ENCODE data around the gene PMP22. TPM values are rescaled to one million over a fixed set of nuclear protein-coding genes. Genes with fewer than 3 reads are reported as not detected.

PMP22 gene
- total RNA-seq, 1 experiment from 2014 or later, result not detected

- no peak overlapping the region for H3K27ac ChIP-seq (ENCODE audit: low read length)
- H3K4me2 ChIP-seq (ENCODE audit: low read depth, low read length, poor library complexity, severe bottlenecking), result no peak overlapping the region
- H3K9ac ChIP-seq (ENCODE audit: low read length), result no peak overlapping the region
- H4K20me1 ChIP-seq (ENCODE audit: insufficient read depth, low read depth, low read length), result no peaks in the 10 kb centered on the region
- H2AFZ ChIP-seq (ENCODE audit: low read length), result no peak overlapping the region
- H3K9me2 ChIP-seq (replicated peaks; ENCODE audit: insufficient read depth, low read length), result no peaks in the 10 kb centered on the region
- H3K4me3 ChIP-seq (ENCODE audit: low read length), result no peak overlapping the region
- H3K36me3 ChIP-seq (ENCODE audit: insufficient read depth, low read length), result no peaks in the 10 kb centered on the region
- H3K9me3 ChIP-seq (ENCODE audit: low read length), result no peaks in the 10 kb centered on the region
- H3K27me3 ChIP-seq (ENCODE audit: low read length), result no peaks in the 10 kb centered on the region
- DNase-seq, result no peak
- H3K4me1 ChIP-seq (ENCODE audit: low read length), result 0 out of 2 replicates have a peak, but pooled peaks cover 2% of the 10 kb centered on the region
- no peaks in the 10 kb centered on the region for H3K79me2 ChIP-seq (ENCODE audit: low read length)
These were observed 8.4 kb downstream of the PMP22 start for GRCh38 chr17:15256689-15257088.

GRCh38 chr17:15255713-15256454, 9.2 kb downstream of the PMP22 start:
- H3K9ac ChIP-seq (ENCODE audit: low read length), result no peak overlapping the region
- no peak overlapping the region for H3K4me2 ChIP-seq (ENCODE audit: low read depth, low read length, poor library complexity, severe bottlenecking)
- no peak overlapping the region for H3K4me3 ChIP-seq (ENCODE audit: low read length)
- H3K27ac ChIP-seq (ENCODE audit: low read length), result no peak overlapping the region
- H3K27me3 ChIP-seq (ENCODE audit: low read length), result no peaks in the 10 kb centered on the region
- H3K9me3 ChIP-seq (ENCODE audit: low read length), result no peaks in the 10 kb centered on the region
- no peaks in the 10 kb centered on the region for H3K36me3 ChIP-seq (ENCODE audit: insufficient read depth, low read length)
- DNase-seq, result no peak
- H2AFZ ChIP-seq (ENCODE audit: low read length), result no peak overlapping the region
- H3K79me2 ChIP-seq (ENCODE audit: low read length), result no peaks in the 10 kb centered on the region
- H3K4me1 ChIP-seq (ENCODE audit: low read length), result 0 out of 2 replicates have a peak, but pooled peaks cover 2% of the 10 kb centered on the region
- H3K9me2 ChIP-seq (replicated peaks; ENCODE audit: insufficient read depth, low read length), result no peaks in the 10 kb centered on the region
- no peaks in the 10 kb centered on the region for H4K20me1 ChIP-seq (ENCODE audit: insufficient read depth, low read depth, low read length)

- H3K27ac ChIP-seq (ENCODE audit: low read length), result no peak overlapping the region
- H3K4me2 ChIP-seq (ENCODE audit: low read depth, low read length, poor library complexity, severe bottlenecking), result no peak overlapping the region
- no peaks in the 10 kb centered on the region for H4K20me1 ChIP-seq (ENCODE audit: insufficient read depth, low read depth, low read length)
- H3K36me3 ChIP-seq (ENCODE audit: insufficient read depth, low read length), result no peaks in the 10 kb centered on the region
- no peak for DNase-seq
- no peaks in the 10 kb centered on the region for H3K27me3 ChIP-seq (ENCODE audit: low read length)
- H3K4me1 ChIP-seq (ENCODE audit: low read length), result no peaks in the 10 kb centered on the region
- no peak overlapping the region for H2AFZ ChIP-seq (ENCODE audit: low read length)
- H3K79me2 ChIP-seq (ENCODE audit: low read length), result no peaks in the 10 kb centered on the region
- no peak overlapping the region for H3K4me3 ChIP-seq (ENCODE audit: low read length)
- H3K9me2 ChIP-seq (replicated peaks; ENCODE audit: insufficient read depth, low read length), result no peaks in the 10 kb centered on the region
- H3K9me3 ChIP-seq (ENCODE audit: low read length), result no peaks in the 10 kb centered on the region
- no peak overlapping the region for H3K9ac ChIP-seq (ENCODE audit: low read length)
These were observed 14.8 kb downstream of the PMP22 start for GRCh38 chr17:15250135-15250860.

- H3K9ac ChIP-seq (ENCODE audit: low read length), result no peak overlapping the region
- H3K27ac ChIP-seq (ENCODE audit: low read length), result no peak overlapping the region
- DNase-seq, result no peak
- no peaks in the 10 kb centered on the region for H3K4me1 ChIP-seq (ENCODE audit: low read length)
- H3K27me3 ChIP-seq (ENCODE audit: low read length), result no peaks in the 10 kb centered on the region
- no peak overlapping the region for H2AFZ ChIP-seq (ENCODE audit: low read length)
- no peaks in the 10 kb centered on the region for H4K20me1 ChIP-seq (ENCODE audit: insufficient read depth, low read depth, low read length)
- H3K79me2 ChIP-seq (ENCODE audit: low read length), result no peaks in the 10 kb centered on the region
- H3K36me3 ChIP-seq (ENCODE audit: insufficient read depth, low read length), result no peaks in the 10 kb centered on the region
- no peaks in the 10 kb centered on the region for H3K9me2 ChIP-seq (replicated peaks; ENCODE audit: insufficient read depth, low read length)
- no peak overlapping the region for H3K4me3 ChIP-seq (ENCODE audit: low read length)
- no peak overlapping the region for H3K4me2 ChIP-seq (ENCODE audit: low read depth, low read length, poor library complexity, severe bottlenecking)
- H3K9me3 ChIP-seq (ENCODE audit: low read length), result no peaks in the 10 kb centered on the region
These were observed 15.6 kb downstream of the PMP22 start for GRCh38 chr17:15249487-15249886.

GRCh38 chr17:15247891-15248529, 17.1 kb downstream of the PMP22 start:
- Histone ChIP-seq H3K9me3 (ENCODE audit: low read length) (no peaks in the 10 kb centered on the region), H3K27me3 (ENCODE audit: low read length) (no peaks in the 10 kb centered on the region), H3K27ac (ENCODE audit: low read length) (no peak overlapping the region), H3K4me1 (ENCODE audit: low read length) (no peaks in the 10 kb centered on the region), H4K20me1 (ENCODE audit: insufficient read depth, low read depth, low read length) (no peaks in the 10 kb centered on the region), H3K79me2 (ENCODE audit: low read length) (no peaks in the 10 kb centered on the region), H3K9me2 (replicated peaks; ENCODE audit: insufficient read depth, low read length) (no peaks in the 10 kb centered on the region), H2AFZ (ENCODE audit: low read length) (no peak overlapping the region), H3K4me2 (ENCODE audit: low read depth, low read length, poor library complexity, severe bottlenecking) (no peak overlapping the region), H3K9ac (ENCODE audit: low read length) (no peak overlapping the region), H3K4me3 (ENCODE audit: low read length) (no peak overlapping the region), H3K36me3 (ENCODE audit: insufficient read depth, low read length) (no peaks in the 10 kb centered on the region)
- peak; percentile 58 for DNase-seq

GRCh38 chr17:15245054-15245453, 20.1 kb downstream of the PMP22 start:
- H4K20me1 ChIP-seq (ENCODE audit: insufficient read depth, low read depth, low read length), result no peaks in the 10 kb centered on the region
- no peaks in the 10 kb centered on the region for H3K36me3 ChIP-seq (ENCODE audit: insufficient read depth, low read length)
- no peak overlapping the region for H2AFZ ChIP-seq (ENCODE audit: low read length)
- no peaks in the 10 kb centered on the region for H3K27me3 ChIP-seq (ENCODE audit: low read length)
- H3K4me2 ChIP-seq (ENCODE audit: low read depth, low read length, poor library complexity, severe bottlenecking), result no peak overlapping the region
- H3K9me2 ChIP-seq (replicated peaks; ENCODE audit: insufficient read depth, low read length), result no peaks in the 10 kb centered on the region
- no peak overlapping the region for H3K9ac ChIP-seq (ENCODE audit: low read length)
- H3K27ac ChIP-seq (ENCODE audit: low read length), result no peak overlapping the region
- no peaks in the 10 kb centered on the region for H3K79me2 ChIP-seq (ENCODE audit: low read length)
- H3K9me3 ChIP-seq (ENCODE audit: low read length), result no peaks in the 10 kb centered on the region
- no peak overlapping the region for H3K4me3 ChIP-seq (ENCODE audit: low read length)
- no peaks in the 10 kb centered on the region for H3K4me1 ChIP-seq (ENCODE audit: low read length)
- DNase-seq, result no peak

- Histone ChIP-seq H3K9me3 (ENCODE audit: low read length) (no peaks in the 10 kb centered on the region), H3K27me3 (ENCODE audit: low read length) (no peaks in the 10 kb centered on the region), H4K20me1 (ENCODE audit: insufficient read depth, low read depth, low read length) (no peaks in the 10 kb centered on the region), H3K4me3 (ENCODE audit: low read length) (no peak overlapping the region), H3K36me3 (ENCODE audit: insufficient read depth, low read length) (no peaks in the 10 kb centered on the region), H3K27ac (ENCODE audit: low read length) (no peak overlapping the region), H3K9me2 (replicated peaks; ENCODE audit: insufficient read depth, low read length) (no peaks in the 10 kb centered on the region), H3K4me2 (ENCODE audit: low read depth, low read length, poor library complexity, severe bottlenecking) (no peak overlapping the region), H3K79me2 (ENCODE audit: low read length) (no peaks in the 10 kb centered on the region), H3K4me1 (ENCODE audit: low read length) (no peaks in the 10 kb centered on the region), H2AFZ (ENCODE audit: low read length) (no peak overlapping the region), H3K9ac (ENCODE audit: low read length) (no peak overlapping the region)
- DNase-seq, result no peak
These were observed 24.5 kb downstream of the PMP22 start for GRCh38 chr17:15240644-15241043.

- DNase-seq, result no peak
- Histone ChIP-seq H3K4me3 (ENCODE audit: low read length) (no peak overlapping the region), H3K27me3 (ENCODE audit: low read length) (no peaks in the 10 kb centered on the region), H3K9me3 (ENCODE audit: low read length) (no peaks in the 10 kb centered on the region), H3K36me3 (ENCODE audit: insufficient read depth, low read length) (no peaks in the 10 kb centered on the region), H3K9ac (ENCODE audit: low read length) (no peak overlapping the region), H3K9me2 (replicated peaks; ENCODE audit: insufficient read depth, low read length) (no peaks in the 10 kb centered on the region), H3K4me2 (ENCODE audit: low read depth, low read length, poor library complexity, severe bottlenecking) (no peak overlapping the region), H2AFZ (ENCODE audit: low read length) (no peak overlapping the region), H3K79me2 (ENCODE audit: low read length) (no peaks in the 10 kb centered on the region), H3K4me1 (ENCODE audit: low read length) (no peaks in the 10 kb centered on the region), H4K20me1 (ENCODE audit: insufficient read depth, low read depth, low read length) (no peaks in the 10 kb centered on the region), H3K27ac (ENCODE audit: low read length) (no peak overlapping the region)
These were observed 25.6 kb downstream of the PMP22 start for GRCh38 chr17:15239491-15239890.
